Kidney (tissue), 14 donors: ENCODE results near the gene EML6. TPM values are rescaled to one million over a fixed set of nuclear protein-coding genes. Genes with fewer than 3 reads are reported as not detected.

Experiments
- DNase-seq, 5 donors: peaks; one replicate each; pipeline ENCODE4 v3.0.0-alpha.2; 2013 to 2020
- FAIRE-seq: peaks from 2 replicates; lab custom pipeline; 2012; peaks lifted over from hg19 to GRCh38; lab: Jason Lieb, UNC
- H3K27ac ChIP-seq, 2 donors: one replicate each; pipeline ENCODE4 v1.7.0; 2013; ENCODE audit warnings: low read depth in 2 of 2, low read length in 2 of 2, inconsistent platforms in 1 of 2
- H3K27me3 ChIP-seq: one replicate; pipeline ENCODE4 v1.7.1; 2013; ENCODE audit warnings: low read length, inconsistent platforms; ENCODE audit not compliant: control insufficient read depth, insufficient read depth
- H3K36me3 ChIP-seq, 3 donors: one replicate each; pipeline versions ENCODE4 v1.7.0 to v1.7.1; 2013; ENCODE audit warnings: low read length in 3 of 3, control low read depth in 1 of 3, inconsistent platforms in 1 of 3; ENCODE audit not compliant: insufficient read depth in 3 of 3, control insufficient read depth in 2 of 3
- H3K4me1 ChIP-seq, 3 donors: one replicate each; pipeline versions ENCODE4 v1.7.0 to v1.7.1; 2013; ENCODE audit warnings: low read length in 3 of 3, inconsistent platforms in 1 of 3, low read depth in 1 of 3; ENCODE audit not compliant: control insufficient read depth in 2 of 3, insufficient read depth in 2 of 3
- H3K4me3 ChIP-seq, 3 donors: one replicate each; pipeline versions ENCODE4 v1.7.0 to v1.8.1; 2013; ENCODE audit warnings: low read length in 3 of 3, control low read depth in 1 of 3, inconsistent platforms in 1 of 3
- H3K9ac ChIP-seq, 3 donors: one replicate each; pipeline versions ENCODE4 v1.7.0 to v1.7.1; 2013; ENCODE audit warnings: low read length in 3 of 3, control low read depth in 1 of 3, inconsistent platforms in 1 of 3
- H3K9me3 ChIP-seq, 3 donors: one replicate each; pipeline versions ENCODE4 v1.7.0 to v1.7.1; 2013; ENCODE audit warnings: low read length in 3 of 3, control low read depth in 1 of 3, inconsistent platforms in 1 of 3; ENCODE audit not compliant: control insufficient read depth in 2 of 3, insufficient read depth in 1 of 3
- intact Hi-C: fragments of 100-400 bp; cut with DNase I; formaldehyde crosslinking; loops from one replicate; pipeline ENCODE4 v1.11.1; 2022
- polyA plus RNA-seq: library from polyadenylated mRNA; stranded (reverse); fragments of 350-450 nt; fragmentation: Illumina TruSeq; extraction: RNeasy Lipid Tissue Mini Kit (QIAGEN cat#74804); gene quantifications from one replicate; pipeline ENCODE4 v1.2.3, GENCODE V29; 2014; ENCODE audit warnings: low read depth, low replicate concordance; ENCODE audit not compliant: insufficient read depth
- total RNA-seq: library from RNA; stranded (reverse); fragmentation: NEBNext Ultra II Directional; extraction: Animal tissue kit (Norgen Biotek cat#: 25700); gene quantifications from one replicate; pipeline ENCODE4 v1.2.1, GENCODE V29; 2021
- TF ChIP-seq, protein P1 (sequence below): IDR thresholded peaks from 3 replicates; pipeline ENCODE4 v1.5.1; 2012; ENCODE audit warnings: mild to moderate bottlenecking, moderate library complexity, borderline replicate concordance; ENCODE audit not compliant: insufficient read depth; ENCODE audit errors: extremely low read depth
- donor health status: control.
- donor health status: control.
- donor health status: control.
- donor health status: control.
- donor health status: control.
- donor health status: DM: yes; HTN: yes; CAD: no.
- donor health status: Normal renal cell carcinoma (clear cell type).

Gene EML6
- total and polyA plus RNA-seq, 2 donors from 2014 or later: 1.7 to 3.1 TPM

DNA sequence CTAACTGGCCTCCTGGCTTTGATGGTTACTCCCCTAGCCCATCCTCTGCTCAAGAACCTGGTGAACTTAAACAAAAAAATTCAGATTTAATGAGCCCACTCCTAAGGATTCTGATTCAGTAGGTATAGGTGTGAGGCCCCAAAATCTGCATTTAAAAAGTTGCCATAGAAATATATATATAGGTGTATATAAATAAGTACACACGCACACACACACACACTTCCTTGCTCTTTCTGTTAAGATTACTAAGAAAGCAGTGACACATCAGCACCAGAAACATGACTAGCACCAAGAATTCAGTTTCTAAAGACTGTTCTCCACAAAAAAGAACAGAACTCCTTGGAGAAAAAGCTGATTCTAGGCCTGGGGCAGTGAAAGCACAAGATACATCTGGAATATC, 17.8 kb downstream of the EML6 start:
- Histone ChIP-seq H3K36me3 (no peaks in the 10 kb centered on the region), H3K27ac (no peak overlapping the region), H3K4me3 (no peak overlapping the region), H3K9ac (no peak overlapping the region), H3K9me3 (no peaks in the 10 kb centered on the region), H3K4me1 (peaks cover 0 to 5% (median 0%) of the 10 kb centered on the region in 3 donors), H3K27me3 (no peaks in the 10 kb centered on the region)
- TF ChIP-seq, protein P1, sequence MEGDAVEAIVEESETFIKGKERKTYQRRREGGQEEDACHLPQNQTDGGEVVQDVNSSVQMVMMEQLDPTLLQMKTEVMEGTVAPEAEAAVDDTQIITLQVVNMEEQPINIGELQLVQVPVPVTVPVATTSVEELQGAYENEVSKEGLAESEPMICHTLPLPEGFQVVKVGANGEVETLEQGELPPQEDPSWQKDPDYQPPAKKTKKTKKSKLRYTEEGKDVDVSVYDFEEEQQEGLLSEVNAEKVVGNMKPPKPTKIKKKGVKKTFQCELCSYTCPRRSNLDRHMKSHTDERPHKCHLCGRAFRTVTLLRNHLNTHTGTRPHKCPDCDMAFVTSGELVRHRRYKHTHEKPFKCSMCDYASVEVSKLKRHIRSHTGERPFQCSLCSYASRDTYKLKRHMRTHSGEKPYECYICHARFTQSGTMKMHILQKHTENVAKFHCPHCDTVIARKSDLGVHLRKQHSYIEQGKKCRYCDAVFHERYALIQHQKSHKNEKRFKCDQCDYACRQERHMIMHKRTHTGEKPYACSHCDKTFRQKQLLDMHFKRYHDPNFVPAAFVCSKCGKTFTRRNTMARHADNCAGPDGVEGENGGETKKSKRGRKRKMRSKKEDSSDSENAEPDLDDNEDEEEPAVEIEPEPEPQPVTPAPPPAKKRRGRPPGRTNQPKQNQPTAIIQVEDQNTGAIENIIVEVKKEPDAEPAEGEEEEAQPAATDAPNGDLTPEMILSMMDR: no peak
- intact Hi-C loops: no loop called here
- DNase-seq (no peak), FAIRE-seq (no peak)

DNA sequence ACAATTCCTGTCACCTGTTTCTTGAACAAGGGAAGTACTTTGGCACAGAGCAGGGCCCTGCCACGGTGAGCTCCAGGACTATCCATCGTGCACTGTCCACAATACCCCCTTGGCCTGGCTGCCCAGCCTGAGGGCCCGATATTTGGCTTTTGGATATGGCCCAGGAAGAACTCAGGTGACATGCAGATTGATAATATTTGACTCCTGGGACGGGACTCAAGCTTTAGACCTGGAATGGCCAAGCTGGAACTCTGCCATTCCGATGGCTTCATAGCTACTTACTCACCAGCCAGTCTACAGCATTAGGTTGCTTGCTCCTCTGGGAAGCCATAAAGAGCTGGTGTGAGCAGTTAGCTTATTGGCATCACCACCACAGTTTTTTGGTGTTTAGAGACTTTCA, 26.6 kb downstream of the EML6 start:
- H3K9ac ChIP-seq: no peak overlapping the region
- H3K4me3 ChIP-seq: no peak overlapping the region
- H3K4me1 ChIP-seq: no peaks in the 10 kb centered on the region
- TF ChIP-seq, protein P1: no peak
- H3K27ac ChIP-seq: no peak overlapping the region
- intact Hi-C loops: no loop called here
- no peak for DNase-seq
- no peaks in the 10 kb centered on the region for H3K27me3 ChIP-seq
- no peaks in the 10 kb centered on the region for H3K36me3 ChIP-seq
- no peaks in the 10 kb centered on the region for H3K9me3 ChIP-seq
- no peak for FAIRE-seq

DNA sequence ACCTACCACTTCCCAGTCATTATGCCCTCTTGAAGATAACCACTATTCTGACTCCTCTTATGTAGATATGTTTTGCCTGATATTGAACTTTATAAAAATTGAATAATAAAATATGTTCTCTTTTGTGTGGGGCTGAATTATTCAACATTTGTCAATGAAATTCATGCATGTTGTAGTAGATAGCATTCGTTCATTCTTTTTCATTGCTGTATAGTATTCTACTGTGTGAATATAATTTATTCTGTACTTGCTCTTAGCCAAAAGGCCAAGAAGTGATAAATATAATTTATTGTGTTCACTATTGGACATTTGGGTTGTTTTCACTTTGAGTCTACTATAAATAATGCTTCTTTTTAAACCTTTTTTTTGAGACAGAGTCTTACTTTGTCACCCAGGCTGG, 29.0 kb downstream of the EML6 start:
- TF ChIP-seq, protein P1: no peak
- no peak for FAIRE-seq

More for the DNA sequence above, 29.0 kb downstream of the EML6 start:
- Histone ChIP-seq H3K9ac (no peak overlapping the region), H3K4me3 (no peak overlapping the region), H3K27me3 (no peaks in the 10 kb centered on the region), H3K4me1 (no peaks in the 10 kb centered on the region), H3K27ac (no peak overlapping the region), H3K36me3 (no peaks in the 10 kb centered on the region), H3K9me3 (no peaks in the 10 kb centered on the region)
- intact Hi-C loops: no loop called here
- DNase-seq: no peak
